Neural progenitor cell (in vitro differentiated cells): ENCODE measurements around the gene CACNA1D. TPM values are rescaled to one million over a fixed set of nuclear protein-coding genes. Genes with fewer than 3 reads are reported as not detected.

Experiments used
- DNase-seq: peaks from one replicate; pipeline ENCODE4 v3.0.0-alpha.2; 2016; ENCODE audit warnings: low spot score
- H2AFZ ChIP-seq: fragments of 200-600 bp; sonication (generic); replicated peaks from 2 replicates; pipeline ENCODE4 v1.6.1; 2016; ENCODE audit warnings: antibody characterized with exemption
- H3F3A ChIP-seq: fragments of 200-600 bp; sonication (generic); 2 replicates; pipeline ENCODE4 v1.6.1; 2016; ENCODE audit warnings: antibody characterized with exemption, low read depth
- H3K27ac ChIP-seq: fragments of 200-600 bp; sonication (generic); 2 replicates; pipeline ENCODE4 v1.5.1; 2016; ENCODE audit warnings: mild to moderate bottlenecking
- H3K27me3 ChIP-seq: fragments of 200-600 bp; sonication (generic); 2 replicates; pipeline ENCODE4 v1.6.1; 2016; ENCODE audit warnings: mild to moderate bottlenecking, moderate library complexity
- H3K36me3 ChIP-seq: fragments of 200-600 bp; sonication (generic); 2 replicates; pipeline ENCODE4 v1.5.1; 2016
- H3K4me1 ChIP-seq: fragments of 200-600 bp; sonication (generic); 2 replicates; pipeline ENCODE4 v1.6.1; 2016; ENCODE audit warnings: mixed run types
- H3K4me2 ChIP-seq: fragments of 200-600 bp; sonication (generic); 2 replicates; pipeline ENCODE4 v1.6.1; 2016
- H3K4me3 ChIP-seq: fragments of 200-600 bp; sonication (generic); 2 replicates; pipeline ENCODE4 v1.5.1; 2016
- H3K79me2 ChIP-seq: fragments of 200-600 bp; sonication (generic); 2 replicates; pipeline ENCODE4 v1.6.1; 2016; ENCODE audit warnings: low read depth
- H3K9ac ChIP-seq: fragments of 200-600 bp; sonication (generic); 2 replicates; pipeline ENCODE4 v1.6.1; 2016
- H3K9me3 ChIP-seq: fragments of 200-600 bp; sonication (generic); 2 replicates; pipeline ENCODE4 v1.5.1; 2016; ENCODE audit warnings: low read depth
- H4K20me1 ChIP-seq: fragments of 200-600 bp; sonication (generic); 2 replicates; pipeline ENCODE4 v1.6.1; 2016; ENCODE audit warnings: low read depth
- H3K27ac Mint-ChIP-seq: 3 replicates; pipeline ENCODE4 v1.8.0; 2021; ENCODE audit warnings: mixed read lengths
- H3K27me3 Mint-ChIP-seq: 2 replicates; pipeline ENCODE4 v1.8.0; 2022; ENCODE audit warnings: low read depth, mild to moderate bottlenecking, inconsistent platforms, moderate library complexity, mixed read lengths; ENCODE audit not compliant: insufficient read depth
- H3K36me3 Mint-ChIP-seq: 3 replicates; pipeline ENCODE4 v1.8.0; 2021; ENCODE audit warnings: mixed read lengths
- H3K4me1 Mint-ChIP-seq: 3 replicates; pipeline ENCODE4 v1.8.0; 2021; ENCODE audit warnings: mixed read lengths
- H3K4me3 Mint-ChIP-seq: 3 replicates; pipeline ENCODE4 v1.8.0; 2021; ENCODE audit warnings: mild to moderate bottlenecking, moderate library complexity, mixed read lengths
- H3K9me3 Mint-ChIP-seq: 3 replicates; pipeline ENCODE4 v1.8.0; 2020; ENCODE audit warnings: mixed read lengths
- CTCF ChIP-seq: fragments of 200-600 bp; sonication (generic); IDR thresholded peaks from 2 replicates; pipeline ENCODE4 v1.5.1; 2017; ENCODE audit warnings: antibody characterized with exemption, mild to moderate bottlenecking
- EZH2 ChIP-seq: fragments of 200-600 bp; sonication (generic); IDR thresholded peaks from 2 replicates; pipeline ENCODE4 v1.6.1; 2017; ENCODE audit warnings: antibody characterized with exemption, mild to moderate bottlenecking, moderate library complexity
- EZH2phosphoT487 ChIP-seq: fragments of 200-600 bp; sonication (generic); IDR thresholded peaks from 2 replicates; pipeline ENCODE4 v1.6.1; 2017; ENCODE audit warnings: antibody characterized with exemption
- total RNA-seq: library from RNA; depleted of rRNA; stranded (reverse); fragments of >200 nt; gene quantifications from 2 replicates; pipeline ENCODE4 v1.2.3, GENCODE V29; 2015; ENCODE audit warnings: low replicate concordance

CACNA1D gene
- total RNA-seq, 1 donor from 2014 or later, result 4.7 TPM

- Histone ChIP-seq H3K9ac (no peak overlapping the region), H3K4me2 (no peak overlapping the region), H3F3A (no peaks in the 10 kb centered on the region), H3K27me3 (no peaks in the 10 kb centered on the region), H3K9me3 (no peaks in the 10 kb centered on the region), H3K36me3 (no peaks in the 10 kb centered on the region), H3K27ac (no peak overlapping the region), H4K20me1 (no peaks in the 10 kb centered on the region), H3K4me3 (no peak overlapping the region), H3K79me2 (no peaks in the 10 kb centered on the region), H2AFZ (no peak overlapping the region), H3K4me1 (peaks cover 15% of the 10 kb centered on the region)
- Mint-ChIP-seq H3K4me1 (peaks cover 13% of the 10 kb centered on the region), H3K4me3 (no peak overlapping the region), H3K27ac (no peak overlapping the region), H3K27me3 (peaks cover 6% of the 10 kb centered on the region), H3K9me3 (no peaks in the 10 kb centered on the region), H3K36me3 (no peaks in the 10 kb centered on the region)
- no peak for TF ChIP-seq EZH2
- no peak for TF ChIP-seq EZH2phosphoT487
- no peak for TF ChIP-seq CTCF
- DNase-seq, result no peak
Observed at GRCh38 chr3:53709256-53709655, 214.8 kb downstream of the CACNA1D start.

- no peak overlapping the region for H3K27ac Mint-ChIP-seq
- peaks cover 6% of the 10 kb centered on the region for H3K27me3 Mint-ChIP-seq
- H3K36me3 Mint-ChIP-seq, result no peaks in the 10 kb centered on the region
- H2AFZ ChIP-seq, result peak overlapping the region; percentile 54
- no peaks in the 10 kb centered on the region for H3K36me3 ChIP-seq
- no peak overlapping the region for H3K4me2 ChIP-seq
- H3K9me3 ChIP-seq, result no peaks in the 10 kb centered on the region
- TF ChIP-seq EZH2 (no peak), CTCF (peak; percentile 84)
- H3F3A ChIP-seq, result no peaks in the 10 kb centered on the region
- peaks cover 8% of the 10 kb centered on the region for H3K4me1 ChIP-seq
- no peaks in the 10 kb centered on the region for H3K79me2 ChIP-seq
- H3K4me3 Mint-ChIP-seq, result no peak overlapping the region
- no peaks in the 10 kb centered on the region for H3K9me3 Mint-ChIP-seq
- DNase-seq, result peak; percentile 89
- no peaks in the 10 kb centered on the region for H4K20me1 ChIP-seq
- H3K9ac ChIP-seq, result no peak overlapping the region
- no peak overlapping the region for H3K4me3 ChIP-seq
- no peaks in the 10 kb centered on the region for H3K27me3 ChIP-seq
- H3K4me1 Mint-ChIP-seq, result peaks cover 6% of the 10 kb centered on the region
- H3K27ac ChIP-seq, result no peak overlapping the region
Observed at GRCh38 chr3:53709860-53710674, 215.7 kb downstream of the CACNA1D start.

GRCh38 chr3:53711387-53711786 lies 217.0 kb downstream of the CACNA1D start:
- no peaks in the 10 kb centered on the region for H3K79me2 ChIP-seq
- H3K4me3 Mint-ChIP-seq, result no peak overlapping the region

More at GRCh38 chr3:53711387-53711786, 217.0 kb downstream of the CACNA1D start:
- Histone ChIP-seq H3K4me3 (no peak overlapping the region), H3F3A (no peaks in the 10 kb centered on the region), H3K4me2 (no peak overlapping the region), H3K9ac (no peak overlapping the region), H3K36me3 (no peaks in the 10 kb centered on the region), H4K20me1 (no peaks in the 10 kb centered on the region), H3K9me3 (no peaks in the 10 kb centered on the region), H2AFZ (no peak overlapping the region), H3K27ac (no peak overlapping the region), H3K4me1 (peaks cover 3% of the 10 kb centered on the region), H3K27me3 (no peaks in the 10 kb centered on the region)
- H3K27ac Mint-ChIP-seq, result no peak overlapping the region
- H3K36me3 Mint-ChIP-seq, result no peaks in the 10 kb centered on the region
- TF ChIP-seq EZH2phosphoT487, result no peak
- no peak for TF ChIP-seq CTCF
- TF ChIP-seq EZH2, result no peak
- no peaks in the 10 kb centered on the region for H3K9me3 Mint-ChIP-seq
- H3K4me1 Mint-ChIP-seq, result peaks cover 7% of the 10 kb centered on the region
- DNase-seq, result no peak
- peaks cover 6% of the 10 kb centered on the region for H3K27me3 Mint-ChIP-seq
